Epithelial cell of proximal tubule (primary cell): ENCODE results near the gene SLC35B2. TPM values are rescaled to one million over a fixed set of nuclear protein-coding genes. Genes with fewer than 3 reads are reported as not detected.

Experiments
- DNase-seq: peaks from one replicate; pipeline ENCODE4 v3.0.0-alpha.2; 2011; ENCODE audit warnings: low read depth
- H3K4me3 ChIP-seq: 2 replicates; pipeline ENCODE4 v1.5.1; 2011; ENCODE audit warnings: low read depth, mild to moderate bottlenecking, low read length
- total RNA-seq: library from RNA; depleted of rRNA; stranded (reverse); fragments of >200 nt; gene quantifications from 2 replicates; pipeline ENCODE4 v1.2.3, GENCODE V29; 2015
- TF ChIP-seq, protein P1 (sequence below): conservative IDR thresholded peaks from 2 replicates; pipeline ENCODE4 v1.5.1; 2012; ENCODE audit warnings: low read depth, mild to moderate bottlenecking, low read length

Gene SLC35B2
- total RNA-seq, 1 donor from 2014 or later, result 70.9 TPM

- no peak overlapping the region for H3K4me3 ChIP-seq
- no peak for DNase-seq
- TF ChIP-seq, protein P1, sequence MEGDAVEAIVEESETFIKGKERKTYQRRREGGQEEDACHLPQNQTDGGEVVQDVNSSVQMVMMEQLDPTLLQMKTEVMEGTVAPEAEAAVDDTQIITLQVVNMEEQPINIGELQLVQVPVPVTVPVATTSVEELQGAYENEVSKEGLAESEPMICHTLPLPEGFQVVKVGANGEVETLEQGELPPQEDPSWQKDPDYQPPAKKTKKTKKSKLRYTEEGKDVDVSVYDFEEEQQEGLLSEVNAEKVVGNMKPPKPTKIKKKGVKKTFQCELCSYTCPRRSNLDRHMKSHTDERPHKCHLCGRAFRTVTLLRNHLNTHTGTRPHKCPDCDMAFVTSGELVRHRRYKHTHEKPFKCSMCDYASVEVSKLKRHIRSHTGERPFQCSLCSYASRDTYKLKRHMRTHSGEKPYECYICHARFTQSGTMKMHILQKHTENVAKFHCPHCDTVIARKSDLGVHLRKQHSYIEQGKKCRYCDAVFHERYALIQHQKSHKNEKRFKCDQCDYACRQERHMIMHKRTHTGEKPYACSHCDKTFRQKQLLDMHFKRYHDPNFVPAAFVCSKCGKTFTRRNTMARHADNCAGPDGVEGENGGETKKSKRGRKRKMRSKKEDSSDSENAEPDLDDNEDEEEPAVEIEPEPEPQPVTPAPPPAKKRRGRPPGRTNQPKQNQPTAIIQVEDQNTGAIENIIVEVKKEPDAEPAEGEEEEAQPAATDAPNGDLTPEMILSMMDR, result no peak
Measured at GRCh38 chr6:44285552-44286284, 28.4 kb upstream of the SLC35B2 start.

DNA sequence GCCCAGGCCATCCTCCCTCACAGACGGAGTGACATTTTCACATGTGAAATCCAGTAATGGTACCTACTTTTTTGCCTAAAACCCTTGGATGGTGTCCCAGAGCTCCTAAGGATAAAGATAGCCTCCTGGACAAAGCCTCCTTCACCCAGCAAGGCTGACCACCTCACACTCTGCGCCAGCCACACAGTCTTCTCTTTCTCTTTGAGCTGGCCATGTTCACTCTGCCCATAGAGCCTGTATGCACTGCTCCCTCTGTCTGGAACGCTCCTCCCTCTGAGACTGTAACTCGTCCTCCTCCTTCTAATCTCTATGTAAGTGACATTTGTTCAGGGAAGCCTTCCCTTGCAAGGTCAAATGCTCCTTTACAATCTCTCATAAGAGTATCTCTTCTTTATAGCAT is 27.5 kb upstream of the SLC35B2 start:
- TF ChIP-seq, protein P1, result no peak
- DNase-seq, result no peak
- no peak overlapping the region for H3K4me3 ChIP-seq

- H3K4me3 ChIP-seq, result no peak overlapping the region
- DNase-seq, result no peak
- TF ChIP-seq, protein P1, result no peak
Measured at GRCh38 chr6:44284121-44284520, 26.8 kb upstream of the SLC35B2 start.

DNA sequence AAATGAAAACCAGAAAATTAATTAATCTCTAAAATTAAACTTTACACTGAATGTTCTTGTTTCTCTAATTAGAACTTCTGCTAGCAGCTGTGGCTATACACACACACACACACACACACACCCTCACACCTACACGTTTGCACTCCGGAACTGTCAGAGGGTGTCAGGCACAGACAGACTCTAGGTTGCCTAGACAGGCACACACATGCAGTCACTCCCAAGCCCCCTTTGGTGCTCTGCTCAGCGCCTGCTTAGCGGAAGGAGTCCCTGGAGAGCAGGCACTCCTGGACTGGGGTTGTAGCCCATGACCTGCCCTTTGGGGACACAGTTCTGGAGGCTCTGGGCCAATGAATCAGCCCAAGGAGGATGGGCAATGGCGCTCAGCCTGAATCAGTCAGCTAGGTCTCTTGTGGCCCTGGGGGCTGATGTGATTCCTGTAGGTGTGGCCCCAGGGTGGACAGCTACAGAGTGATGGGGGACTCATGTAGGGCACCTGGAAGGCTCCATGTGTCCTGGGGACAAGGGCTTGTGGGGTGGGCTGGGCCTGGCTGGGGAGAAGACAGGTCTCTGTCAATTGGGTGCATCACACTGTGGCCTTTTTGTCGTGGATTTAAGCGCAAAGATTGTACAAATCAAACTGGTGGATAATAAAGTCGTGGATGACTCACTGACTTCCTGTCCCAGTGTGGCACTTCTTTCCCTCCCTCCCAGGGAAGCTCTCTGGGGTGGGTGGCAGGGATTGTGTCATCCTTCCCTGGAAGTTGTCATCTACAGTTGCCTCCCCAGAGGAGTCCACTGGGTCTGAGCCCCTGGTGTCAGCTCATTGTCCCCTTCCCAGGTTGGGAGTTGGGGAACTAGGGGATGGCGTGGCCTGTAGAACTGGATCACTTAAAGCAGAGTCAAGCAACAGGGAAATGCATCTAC is 21.7 kb upstream of the SLC35B2 start:
- no peak overlapping the region for H3K4me3 ChIP-seq
- no peak for DNase-seq
- TF ChIP-seq, protein P1, result no peak

DNA sequence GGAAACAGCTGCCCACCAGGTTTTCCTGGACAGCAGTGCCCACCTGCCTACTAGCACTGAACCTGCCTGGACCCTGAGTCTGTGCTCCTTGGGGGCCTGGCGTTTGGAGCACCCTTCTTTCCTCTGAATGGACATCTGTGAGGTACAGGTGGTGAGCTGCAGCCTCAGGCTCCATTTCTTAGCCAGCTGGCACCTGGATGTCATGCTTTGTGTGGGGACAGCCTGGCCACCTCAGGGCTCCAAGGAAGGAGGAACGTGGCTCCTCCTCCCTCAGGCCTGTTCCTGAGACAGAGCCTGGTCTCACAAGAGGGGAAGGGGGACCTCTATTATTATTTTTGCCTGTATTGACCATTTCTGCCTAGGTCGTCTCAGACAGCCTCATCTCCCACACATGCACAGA is 21.0 kb upstream of the SLC35B2 start:
- no peak overlapping the region for H3K4me3 ChIP-seq
- no peak for DNase-seq
- TF ChIP-seq, protein P1, result no peak

GRCh38 chr6:44277763-44278162 is 20.4 kb upstream of the SLC35B2 start:
- TF ChIP-seq, protein P1, result no peak
- DNase-seq, result no peak
- H3K4me3 ChIP-seq, result no peak overlapping the region
